Measurements from ENCODE around the gene SVOPL. TPM values are rescaled to one million over a fixed set of nuclear protein-coding genes. Genes with fewer than 3 reads are reported as not detected.

The SVOPL gene
- total RNA-seq, 1 donor from 2014 or later: 0.74 TPM

DNA sequence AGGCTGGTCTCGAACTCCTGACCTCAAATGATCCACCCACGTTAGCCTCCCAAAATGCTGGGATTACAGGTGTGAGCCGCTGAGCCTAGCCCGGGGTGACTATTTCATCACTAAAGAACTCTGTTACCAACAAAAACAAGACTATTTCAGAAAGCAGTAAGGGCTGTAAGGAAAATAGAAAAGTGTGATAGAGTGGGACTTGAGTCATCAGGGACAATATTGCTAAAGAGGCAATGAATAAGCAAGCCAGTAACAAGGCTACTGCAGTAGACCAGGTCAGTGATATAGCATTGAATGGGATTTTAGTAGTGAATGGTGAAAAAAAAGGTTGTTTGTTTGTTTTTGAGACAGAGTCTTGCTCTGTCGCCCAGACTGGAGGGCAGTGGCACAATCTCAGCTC, 51.7 kb downstream of the SVOPL start:
- H3K27ac ChIP-seq: no peak overlapping the region
- ATAC-seq: no peak
- H3K36me3 ChIP-seq: no peaks in the 10 kb centered on the region
- no peak for DNase-seq
- no peaks in the 10 kb centered on the region for H3K27me3 ChIP-seq (ENCODE audit: low read depth)
- no peak overlapping the region for H3K4me3 ChIP-seq
- intact Hi-C loops (cut with DNase I): no loop called here
- TF ChIP-seq, protein P1, sequence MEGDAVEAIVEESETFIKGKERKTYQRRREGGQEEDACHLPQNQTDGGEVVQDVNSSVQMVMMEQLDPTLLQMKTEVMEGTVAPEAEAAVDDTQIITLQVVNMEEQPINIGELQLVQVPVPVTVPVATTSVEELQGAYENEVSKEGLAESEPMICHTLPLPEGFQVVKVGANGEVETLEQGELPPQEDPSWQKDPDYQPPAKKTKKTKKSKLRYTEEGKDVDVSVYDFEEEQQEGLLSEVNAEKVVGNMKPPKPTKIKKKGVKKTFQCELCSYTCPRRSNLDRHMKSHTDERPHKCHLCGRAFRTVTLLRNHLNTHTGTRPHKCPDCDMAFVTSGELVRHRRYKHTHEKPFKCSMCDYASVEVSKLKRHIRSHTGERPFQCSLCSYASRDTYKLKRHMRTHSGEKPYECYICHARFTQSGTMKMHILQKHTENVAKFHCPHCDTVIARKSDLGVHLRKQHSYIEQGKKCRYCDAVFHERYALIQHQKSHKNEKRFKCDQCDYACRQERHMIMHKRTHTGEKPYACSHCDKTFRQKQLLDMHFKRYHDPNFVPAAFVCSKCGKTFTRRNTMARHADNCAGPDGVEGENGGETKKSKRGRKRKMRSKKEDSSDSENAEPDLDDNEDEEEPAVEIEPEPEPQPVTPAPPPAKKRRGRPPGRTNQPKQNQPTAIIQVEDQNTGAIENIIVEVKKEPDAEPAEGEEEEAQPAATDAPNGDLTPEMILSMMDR (IDR thresholded peaks at IDR 0.05): no peak
- H3K4me1 ChIP-seq: no peaks in the 10 kb centered on the region
- peaks cover 1% of the 10 kb centered on the region for H3K9me3 ChIP-seq

DNA sequence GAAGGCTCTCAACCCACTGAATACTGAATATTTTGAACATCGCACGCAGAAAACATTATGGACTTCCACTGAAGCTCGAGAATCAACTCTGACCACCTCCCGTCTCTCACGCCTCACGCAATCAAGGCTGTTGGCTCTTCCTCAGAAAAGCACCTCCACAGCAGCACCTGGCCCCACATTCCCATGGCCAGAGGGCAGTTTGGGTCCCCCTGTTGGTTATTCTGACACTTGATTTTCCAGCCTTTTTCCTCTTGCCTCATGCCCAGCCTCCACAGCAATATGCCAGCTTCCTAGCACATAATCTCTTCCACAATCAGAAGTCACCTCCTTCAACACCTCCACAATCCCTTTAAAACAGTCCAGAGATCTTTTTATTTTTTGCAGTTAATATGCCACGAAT, 55.9 kb downstream of the SVOPL start:
- Histone ChIP-seq H3K27me3 (ENCODE audit: low read depth) (no peaks in the 10 kb centered on the region), H3K4me1 (no peaks in the 10 kb centered on the region), H3K4me3 (no peak overlapping the region), H3K9me3 (no peaks in the 10 kb centered on the region), H3K27ac (no peak overlapping the region), H3K36me3 (no peaks in the 10 kb centered on the region)
- DNase-seq: no peak
- TF ChIP-seq, protein P1 (IDR thresholded peaks at IDR 0.05): no peak
- ATAC-seq: no peak
- intact Hi-C loops (cut with DNase I): no loop called here

DNA sequence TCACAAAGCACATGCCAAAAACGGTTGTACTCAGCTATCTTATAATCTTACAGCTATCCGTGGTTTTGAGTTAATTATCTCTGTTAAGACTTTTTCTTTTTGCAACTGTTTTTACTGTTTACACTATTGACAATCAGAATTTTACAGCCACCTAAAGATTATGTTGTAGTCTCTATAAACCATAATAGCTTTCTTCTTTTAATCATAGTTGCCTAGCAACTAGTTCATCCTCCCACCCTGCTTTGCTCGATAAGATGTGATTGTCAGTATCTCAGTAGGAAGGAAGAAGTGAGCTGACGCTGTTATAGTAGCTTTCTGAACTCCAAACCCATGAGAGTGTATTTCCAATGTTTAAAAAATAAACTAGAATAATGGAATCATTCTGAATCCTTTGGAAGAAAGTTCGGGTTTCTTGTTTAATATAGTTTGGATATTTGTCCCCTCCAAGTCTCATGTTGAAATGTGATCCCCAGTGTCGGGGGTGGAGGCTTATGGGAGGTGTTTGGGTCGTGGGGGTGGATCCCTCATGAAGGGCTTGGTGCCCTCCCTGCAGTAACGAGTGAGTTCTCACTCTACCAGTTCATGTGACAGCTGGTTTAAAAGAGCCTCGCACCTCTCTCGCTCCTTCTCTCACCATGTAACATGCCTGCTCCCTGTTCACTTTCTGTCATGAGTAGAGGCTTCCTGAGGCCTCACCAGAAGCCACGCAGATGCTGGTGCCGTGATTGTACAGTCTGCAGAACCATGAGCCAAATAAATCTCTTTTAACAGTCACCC, 68.1 kb downstream of the SVOPL start:
- DNase-seq: no peak
- H3K4me3 ChIP-seq: no peak overlapping the region
- no peak overlapping the region for H3K27ac ChIP-seq
- H3K9me3 ChIP-seq: no peaks in the 10 kb centered on the region
- no peak for ATAC-seq
- intact Hi-C loops (cut with DNase I): no loop called here
- no peaks in the 10 kb centered on the region for H3K4me1 ChIP-seq
- H3K36me3 ChIP-seq: no peaks in the 10 kb centered on the region
- H3K27me3 ChIP-seq (ENCODE audit: low read depth): no peaks in the 10 kb centered on the region
- TF ChIP-seq, protein P1 (IDR thresholded peaks at IDR 0.05): no peak

DNA sequence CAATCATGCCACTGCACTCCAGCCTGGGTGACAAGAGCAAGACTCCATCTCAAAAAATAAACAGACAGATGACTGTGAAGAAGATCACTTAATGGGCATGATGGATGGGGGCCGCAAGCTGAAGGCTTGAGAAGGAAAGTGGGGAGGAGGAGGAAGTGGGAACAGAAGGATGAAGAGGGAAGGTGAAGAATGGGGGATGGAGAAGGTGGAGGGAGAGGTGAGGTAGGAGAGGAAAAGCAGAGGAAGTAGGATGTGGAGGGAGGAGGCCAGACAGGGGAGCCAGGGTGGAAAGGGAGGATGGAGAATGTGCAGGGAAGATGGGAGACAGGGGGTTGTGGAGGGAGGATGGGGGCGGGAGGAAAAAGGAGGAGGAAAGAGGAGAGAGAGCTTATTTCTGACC, 68.8 kb downstream of the SVOPL start:
- H3K4me1 ChIP-seq: no peaks in the 10 kb centered on the region
- TF ChIP-seq, protein P1 (IDR thresholded peaks at IDR 0.05): no peak
- H3K9me3 ChIP-seq: no peaks in the 10 kb centered on the region
- H3K4me3 ChIP-seq: no peak overlapping the region
- H3K27ac ChIP-seq: no peak overlapping the region
- H3K27me3 ChIP-seq (ENCODE audit: low read depth): no peaks in the 10 kb centered on the region
- ATAC-seq (no peak), DNase-seq (no peak)
- intact Hi-C loops (cut with DNase I): no loop called here
- H3K36me3 ChIP-seq: no peaks in the 10 kb centered on the region

DNA sequence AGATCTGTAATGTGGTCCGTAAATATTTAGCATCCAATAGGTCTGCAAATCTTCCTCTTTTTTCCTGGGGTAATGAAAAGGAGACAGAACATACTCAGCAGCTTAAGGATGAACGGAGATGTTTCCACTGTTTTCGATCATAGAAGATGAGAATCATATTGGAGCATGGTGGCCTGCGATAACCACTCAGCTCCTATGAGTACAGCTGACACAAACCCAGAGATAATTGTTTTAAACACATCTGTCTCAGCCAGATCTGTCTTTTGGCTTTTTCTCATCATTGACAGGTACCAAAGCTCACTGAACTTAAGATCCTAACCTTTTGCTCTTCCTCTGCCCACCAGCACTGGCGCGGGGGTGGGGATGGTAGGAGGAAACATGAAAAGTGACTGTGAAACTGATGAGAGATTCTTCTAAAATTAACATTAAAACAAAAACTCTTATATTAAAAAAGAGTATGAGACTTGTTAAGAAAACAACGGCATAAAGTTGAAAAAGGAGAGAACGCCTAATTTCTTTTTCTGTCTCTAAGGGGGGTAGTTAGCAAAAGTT, 71.0 kb downstream of the SVOPL start:
- TF ChIP-seq, protein P1 (IDR thresholded peaks at IDR 0.05): no peak
- ATAC-seq: no peak
- Histone ChIP-seq H3K9me3 (no peaks in the 10 kb centered on the region), H3K36me3 (no peaks in the 10 kb centered on the region), H3K4me1 (no peaks in the 10 kb centered on the region), H3K27ac (no peak overlapping the region), H3K4me3 (no peak overlapping the region), H3K27me3 (ENCODE audit: low read depth) (no peaks in the 10 kb centered on the region)
- DNase-seq: no peak
- intact Hi-C loops (cut with DNase I): no loop called here
